ENCODE data around the gene CLPX.
"Not testable (repeated sequence)": the region's sequence is repeated elsewhere in the genome, so short reads cannot be mapped to it uniquely, and the experiment has no call there.

Gene CLPX

GRCh38 chr15:65204931-65205660 lies 20.0 kb upstream of the CLPX start:
- no peak for DNase-seq

- DNase-seq: no peak
These were observed 19.2 kb upstream of the CLPX start for GRCh38 chr15:65204236-65204930.

GRCh38 chr15:65201918-65202317 lies 16.8 kb upstream of the CLPX start:
- DNase-seq: no peak

GRCh38 chr15:65198571-65198970 lies 13.4 kb upstream of the CLPX start:
- no peak for DNase-seq

GRCh38 chr15:65197337-65197645 lies 12.1 kb upstream of the CLPX start:
- DNase-seq: no peak

GRCh38 chr15:65196637-65197336 lies 11.6 kb upstream of the CLPX start:
- no peak for DNase-seq

- no peak for DNase-seq
These were observed 10.4 kb upstream of the CLPX start for GRCh38 chr15:65195548-65195923.

- DNase-seq: no peak
These were observed 9.8 kb upstream of the CLPX start for GRCh38 chr15:65194826-65195547.

GRCh38 chr15:65192016-65192415 lies 6.9 kb upstream of the CLPX start:
- no peak for DNase-seq

- DNase-seq: peak in 1 of 2 donors; percentile 22
These were observed 4.1 kb upstream of the CLPX start for GRCh38 chr15:65189102-65189740.

GRCh38 chr15:65188472-65188871 lies 3.3 kb upstream of the CLPX start:
- DNase-seq: not testable (repeated sequence)

GRCh38 chr15:65184305-65184867 lies 756 bp downstream of the CLPX start:
- peak; percentile 38 to 40 for DNase-seq

GRCh38 chr15:65183865-65184159 lies 1.3 kb downstream of the CLPX start:
- DNase-seq: no peak

- no peak for DNase-seq
These were observed 2.6 kb downstream of the CLPX start for GRCh38 chr15:65182538-65182937.

GRCh38 chr15:65181582-65182353 lies 3.4 kb downstream of the CLPX start:
- not testable (repeated sequence) for DNase-seq

GRCh38 chr15:65180167-65180566 lies 5.0 kb downstream of the CLPX start:
- no peak for DNase-seq

GRCh38 chr15:65177901-65178300 lies 7.2 kb downstream of the CLPX start:
- no peak for DNase-seq

- no peak for DNase-seq
These were observed 9.1 kb downstream of the CLPX start for GRCh38 chr15:65176056-65176455.

GRCh38 chr15:65175511-65175910 lies 9.6 kb downstream of the CLPX start:
- no peak for DNase-seq

GRCh38 chr15:65174509-65174908 lies 10.6 kb downstream of the CLPX start:
- no peak for DNase-seq

GRCh38 chr15:65172531-65172930 lies 12.6 kb downstream of the CLPX start:
- DNase-seq: no peak

GRCh38 chr15:65171428-65171827 lies 13.7 kb downstream of the CLPX start:
- no peak for DNase-seq
